Stomach smooth muscle (tissue), 2 donors: ENCODE measurements around the gene OR6Q1.

Experiments
- H3K27ac ChIP-seq: one replicate; pipeline ENCODE4 v1.7.0; 2013; ENCODE audit warnings: mild to moderate bottlenecking, low read length, inconsistent platforms
- H3K27me3 ChIP-seq, 2 donors: one replicate each; pipeline ENCODE4 v1.7.0; 2013; ENCODE audit warnings: low read length in 2 of 2; ENCODE audit not compliant: insufficient read depth in 2 of 2, control insufficient read depth in 1 of 2
- H3K36me3 ChIP-seq, 2 donors: one replicate each; pipeline ENCODE4 v1.7.0; 2013; ENCODE audit warnings: low read length in 2 of 2; ENCODE audit not compliant: control insufficient read depth in 2 of 2, insufficient read depth in 2 of 2
- H3K4me1 ChIP-seq: one replicate; pipeline ENCODE4 v1.7.0; 2013; ENCODE audit warnings: low read length; ENCODE audit not compliant: control insufficient read depth, insufficient read depth
- H3K4me3 ChIP-seq, 2 donors: one replicate each; pipeline ENCODE4 v1.7.0; 2013; ENCODE audit warnings: low read length in 2 of 2
- H3K9ac ChIP-seq, 2 donors: one replicate each; pipeline ENCODE4 v1.7.0; 2013; ENCODE audit warnings: low read length in 2 of 2, mild to moderate bottlenecking in 1 of 2
- H3K9me3 ChIP-seq, 2 donors: one replicate each; pipeline ENCODE4 v1.7.0; 2013; ENCODE audit warnings: low read length in 2 of 2; ENCODE audit not compliant: control insufficient read depth in 2 of 2
- donor health status: healthy.
- donor health status: Pancreatic carcinoma.

OR6Q1 gene

GRCh38 chr11:58057481-58057880, 26.7 kb downstream of the OR6Q1 start:
- no peak overlapping the region for H3K4me3 ChIP-seq
- H3K27me3 ChIP-seq: no peaks in the 10 kb centered on the region
- H3K9me3 ChIP-seq: no peaks in the 10 kb centered on the region
- peaks cover 12% of the 10 kb centered on the region for H3K4me1 ChIP-seq
- H3K27ac ChIP-seq: no peak overlapping the region
- H3K9ac ChIP-seq: no peak overlapping the region
- H3K36me3 ChIP-seq: no peaks in the 10 kb centered on the region

DNA sequence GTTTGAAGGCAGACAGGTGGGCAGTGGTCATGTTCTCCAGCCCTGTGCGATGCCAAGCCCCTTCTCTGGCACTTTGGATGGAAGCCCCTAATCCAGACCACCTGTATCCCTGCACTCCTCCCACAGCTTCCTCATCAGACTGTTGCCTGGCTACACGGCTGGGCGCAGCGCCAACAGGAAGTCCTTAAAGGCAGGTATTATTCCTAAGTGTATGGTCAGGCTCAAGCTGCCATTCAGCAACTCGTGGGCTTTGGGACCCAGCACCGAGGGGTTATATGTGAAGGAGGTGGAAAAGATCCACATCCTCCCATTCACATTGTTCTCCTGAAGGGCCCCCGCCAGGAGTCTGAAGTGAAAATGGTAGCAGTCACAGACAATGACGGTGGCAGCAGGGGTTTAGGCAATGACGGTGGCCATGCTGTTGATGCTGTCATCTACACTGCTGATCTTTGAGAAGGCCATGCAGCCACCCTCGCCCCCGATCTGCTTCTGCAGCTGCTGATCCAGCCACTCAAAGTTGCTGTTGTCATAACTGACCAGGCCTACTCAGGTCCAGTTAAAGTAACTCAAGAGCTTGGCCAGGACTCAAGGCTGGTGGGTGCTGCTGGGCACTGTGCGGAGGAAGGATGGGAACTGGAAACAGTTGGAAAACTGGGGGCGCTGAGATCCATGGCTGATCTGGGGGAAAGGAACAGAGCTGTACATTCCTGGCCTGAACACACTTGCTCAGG, 27.7 kb downstream of the OR6Q1 start:
- H3K4me1 ChIP-seq: peaks cover 12% of the 10 kb centered on the region
- no peaks in the 10 kb centered on the region for H3K27me3 ChIP-seq
- H3K4me3 ChIP-seq: no peak overlapping the region
- no peak overlapping the region for H3K9ac ChIP-seq
- H3K9me3 ChIP-seq: no peaks in the 10 kb centered on the region
- no peaks in the 10 kb centered on the region for H3K36me3 ChIP-seq
- H3K27ac ChIP-seq: no peak overlapping the region

DNA sequence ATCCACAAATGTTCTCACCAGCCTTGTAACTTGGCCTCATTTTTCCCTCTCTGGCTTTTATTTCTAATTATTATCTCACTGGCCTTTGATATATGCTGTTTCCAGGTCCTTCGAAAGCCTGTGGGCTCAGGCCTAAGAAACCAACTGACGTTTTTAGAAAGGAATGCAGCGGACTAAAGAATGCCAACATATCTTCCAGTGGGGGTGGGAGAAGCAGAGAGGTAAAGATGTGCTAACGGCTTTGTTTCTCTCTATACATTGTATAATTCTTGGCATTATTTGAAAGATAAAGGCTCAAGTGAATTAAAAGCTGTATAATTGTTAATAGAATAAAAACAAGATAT, 28.2 kb downstream of the OR6Q1 start:
- H3K4me1 ChIP-seq: peaks cover 12% of the 10 kb centered on the region
- no peaks in the 10 kb centered on the region for H3K27me3 ChIP-seq
- no peaks in the 10 kb centered on the region for H3K9me3 ChIP-seq
- no peak overlapping the region for H3K27ac ChIP-seq
- no peak overlapping the region for H3K4me3 ChIP-seq
- H3K36me3 ChIP-seq: no peaks in the 10 kb centered on the region
- H3K9ac ChIP-seq: no peak overlapping the region

GRCh38 chr11:58060535-58060934, 29.8 kb downstream of the OR6Q1 start:
- Histone ChIP-seq H3K9ac (no peak overlapping the region), H3K9me3 (no peaks in the 10 kb centered on the region), H3K4me3 (no peak overlapping the region), H3K4me1 (peaks cover 12% of the 10 kb centered on the region), H3K36me3 (no peaks in the 10 kb centered on the region), H3K27me3 (no peaks in the 10 kb centered on the region), H3K27ac (no peak overlapping the region)

- H3K4me3 ChIP-seq: no peak overlapping the region
- H3K27ac ChIP-seq: no peak overlapping the region
- peaks cover 12% of the 10 kb centered on the region for H3K4me1 ChIP-seq
- no peak overlapping the region for H3K9ac ChIP-seq
- H3K36me3 ChIP-seq: no peaks in the 10 kb centered on the region
- no peaks in the 10 kb centered on the region for H3K27me3 ChIP-seq
- H3K9me3 ChIP-seq: no peaks in the 10 kb centered on the region
These were observed 30.4 kb downstream of the OR6Q1 start for GRCh38 chr11:58060939-58061672.

- no peaks in the 10 kb centered on the region for H3K9me3 ChIP-seq
- no peak overlapping the region for H3K4me3 ChIP-seq
- H3K27ac ChIP-seq: no peak overlapping the region
- H3K4me1 ChIP-seq: peaks cover 12% of the 10 kb centered on the region
- H3K27me3 ChIP-seq: no peaks in the 10 kb centered on the region
- H3K36me3 ChIP-seq: no peaks in the 10 kb centered on the region
- no peak overlapping the region for H3K9ac ChIP-seq
These were observed 31.1 kb downstream of the OR6Q1 start for GRCh38 chr11:58061813-58062212.

- Histone ChIP-seq H3K9me3 (peaks cover 0 to 2% of the 10 kb centered on the region in 2 donors), H3K9ac (no peak overlapping the region), H3K4me1 (no peaks in the 10 kb centered on the region), H3K4me3 (no peak overlapping the region), H3K27me3 (no peaks in the 10 kb centered on the region), H3K36me3 (no peaks in the 10 kb centered on the region), H3K27ac (no peak overlapping the region)
These were observed 36.9 kb downstream of the OR6Q1 start for GRCh38 chr11:58067685-58068084.

DNA sequence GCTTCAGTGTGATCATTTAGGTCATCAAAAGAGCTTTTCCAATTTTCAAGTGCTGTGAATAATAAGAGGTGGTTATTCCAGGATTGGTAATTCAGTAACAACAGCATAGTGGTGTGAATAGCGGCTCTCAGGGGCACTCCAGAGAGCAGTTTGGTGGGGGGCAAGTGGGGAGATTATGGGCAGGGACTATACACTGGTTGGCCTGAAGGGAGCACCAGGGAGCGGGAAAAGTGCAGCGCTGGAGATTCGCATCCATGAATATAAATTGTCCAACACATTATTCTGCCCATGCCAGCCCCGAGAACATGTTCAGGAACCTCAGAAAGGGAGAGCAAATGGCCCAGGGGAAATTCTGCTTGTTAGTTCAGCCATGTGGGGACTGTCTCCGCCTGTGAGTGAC, 37.9 kb downstream of the OR6Q1 start:
- Histone ChIP-seq H3K4me3 (no peak overlapping the region), H3K9me3 (peaks cover 0 to 2% of the 10 kb centered on the region in 2 donors), H3K36me3 (no peaks in the 10 kb centered on the region), H3K27me3 (no peaks in the 10 kb centered on the region), H3K9ac (no peak overlapping the region), H3K27ac (no peak overlapping the region), H3K4me1 (no peaks in the 10 kb centered on the region)

GRCh38 chr11:58070585-58070984, 39.8 kb downstream of the OR6Q1 start:
- Histone ChIP-seq H3K27me3 (no peaks in the 10 kb centered on the region), H3K9ac (no peak overlapping the region), H3K4me1 (no peaks in the 10 kb centered on the region), H3K27ac (no peak overlapping the region), H3K36me3 (no peaks in the 10 kb centered on the region), H3K4me3 (no peak overlapping the region), H3K9me3 (peaks cover 0 to 2% of the 10 kb centered on the region in 2 donors)

GRCh38 chr11:58075781-58076180, 45.0 kb downstream of the OR6Q1 start:
- no peak overlapping the region for H3K27ac ChIP-seq
- H3K36me3 ChIP-seq: no peaks in the 10 kb centered on the region
- no peaks in the 10 kb centered on the region for H3K4me1 ChIP-seq
- peaks cover 0 to 5% of the 10 kb centered on the region in 2 donors for H3K9me3 ChIP-seq
- no peak overlapping the region for H3K9ac ChIP-seq
- H3K4me3 ChIP-seq: no peak overlapping the region
- H3K27me3 ChIP-seq: no peaks in the 10 kb centered on the region
